ENCODE data around the gene LRRC56.

LRRC56 gene

GRCh38 chr11:577611-577894, 40.2 kb downstream of the LRRC56 start:
- DNase-seq = no peak

- no peak for DNase-seq
These were observed 41.1 kb downstream of the LRRC56 start for GRCh38 chr11:578276-579035.

GRCh38 chr11:579830-580601, 42.7 kb downstream of the LRRC56 start:
- DNase-seq = no peak

- no peak for DNase-seq
These were observed 44.0 kb downstream of the LRRC56 start for GRCh38 chr11:581342-581741.

GRCh38 chr11:581752-582151, 44.4 kb downstream of the LRRC56 start:
- DNase-seq = no peak

- DNase-seq = no peak
These were observed 47.0 kb downstream of the LRRC56 start for GRCh38 chr11:584287-584686.

- DNase-seq = no peak
These were observed 49.3 kb downstream of the LRRC56 start for GRCh38 chr11:586376-587316.

GRCh38 chr11:587546-587945, 50.2 kb downstream of the LRRC56 start:
- DNase-seq = no peak

GRCh38 chr11:587978-588380, 50.7 kb downstream of the LRRC56 start:
- DNase-seq = no peak

GRCh38 chr11:589798-590197, 52.5 kb downstream of the LRRC56 start:
- DNase-seq = no peak

- DNase-seq = no peak
These were observed 53.7 kb downstream of the LRRC56 start for GRCh38 chr11:590997-591396.

GRCh38 chr11:592501-592900, 55.2 kb downstream of the LRRC56 start:
- no peak for DNase-seq

GRCh38 chr11:592918-593317, 55.6 kb downstream of the LRRC56 start:
- no peak for DNase-seq

- no peak for DNase-seq
These were observed 56.0 kb downstream of the LRRC56 start for GRCh38 chr11:593347-593746.

- DNase-seq = no peak
These were observed 58.1 kb downstream of the LRRC56 start for GRCh38 chr11:595400-595799.

- no peak for DNase-seq
These were observed 59.0 kb downstream of the LRRC56 start for GRCh38 chr11:596374-596773.

- DNase-seq = no peak
These were observed 59.9 kb downstream of the LRRC56 start for GRCh38 chr11:597166-597725.

GRCh38 chr11:598005-598680, 60.8 kb downstream of the LRRC56 start:
- no peak for DNase-seq

GRCh38 chr11:601573-602245, 64.4 kb downstream of the LRRC56 start:
- no peak for DNase-seq

GRCh38 chr11:603154-603553, 65.8 kb downstream of the LRRC56 start:
- no peak for DNase-seq
